UCSD-AML1 (cell line): ENCODE data around the gene GLRX3.

ENCODE experiments used
- DNase-seq: peaks from one replicate; lab custom pipeline; 2025; ENCODE audit not compliant: unreplicated experiment; lab: John Stamatoyannopoulos, UW

Gene GLRX3

GRCh38 chr10:130137659-130138478, 1.7 kb downstream of the GLRX3 start:
- no peak for DNase-seq

- no peak for DNase-seq
Observed at GRCh38 chr10:130138479-130138866, 2.3 kb downstream of the GLRX3 start.

- no peak for DNase-seq
Observed at GRCh38 chr10:130140425-130140824, 4.2 kb downstream of the GLRX3 start.

GRCh38 chr10:130141038-130141437, 4.8 kb downstream of the GLRX3 start:
- DNase-seq, result no peak

- no peak for DNase-seq
Observed at GRCh38 chr10:130141460-130141859, 5.3 kb downstream of the GLRX3 start.

- DNase-seq, result no peak
Observed at GRCh38 chr10:130141878-130142277, 5.7 kb downstream of the GLRX3 start.

GRCh38 chr10:130146042-130146441, 9.9 kb downstream of the GLRX3 start:
- no peak for DNase-seq

- no peak for DNase-seq
Observed at GRCh38 chr10:130159192-130159794, 23.1 kb downstream of the GLRX3 start.

GRCh38 chr10:130160775-130161174, 24.6 kb downstream of the GLRX3 start:
- no peak for DNase-seq

GRCh38 chr10:130161331-130161730, 25.1 kb downstream of the GLRX3 start:
- DNase-seq, result no peak

GRCh38 chr10:130167193-130167592, 31.0 kb downstream of the GLRX3 start:
- no peak for DNase-seq

- no peak for DNase-seq
Observed at GRCh38 chr10:130167707-130168106, 31.5 kb downstream of the GLRX3 start.

GRCh38 chr10:130169136-130169859, 33.1 kb downstream of the GLRX3 start:
- no peak for DNase-seq

- DNase-seq, result no peak
Observed at GRCh38 chr10:130171196-130171595, 35.0 kb downstream of the GLRX3 start.

GRCh38 chr10:130174328-130174727, 38.1 kb downstream of the GLRX3 start:
- DNase-seq, result no peak

GRCh38 chr10:130175074-130175473, 38.9 kb downstream of the GLRX3 start:
- no peak for DNase-seq

GRCh38 chr10:130177250-130177649, 41.1 kb downstream of the GLRX3 start:
- DNase-seq, result no peak

- no peak for DNase-seq
Observed at GRCh38 chr10:130179640-130180039, 43.4 kb downstream of the GLRX3 start.

- DNase-seq, result no peak
Observed at GRCh38 chr10:130180416-130180815, 44.2 kb downstream of the GLRX3 start.

- DNase-seq, result no peak
Observed at GRCh38 chr10:130181858-130182257, 45.7 kb downstream of the GLRX3 start.

- no peak for DNase-seq
Observed at GRCh38 chr10:130185591-130185990, 49.4 kb downstream of the GLRX3 start.
